PFSK-1 (cell line): Measurements from ENCODE around the gene PARM1.

Source experiments
- FOXP2 ChIP-seq: optimal IDR thresholded peaks from 2 replicates; pipeline ENCODE3; 2011; ENCODE audit warnings: borderline replicate concordance, control low read depth, inconsistent platforms; ENCODE audit not compliant: insufficient read depth; ENCODE audit errors: extremely low read length, extremely low read depth
- POLR2AphosphoS5 ChIP-seq: IDR thresholded peaks from 2 replicates; pipeline ENCODE4 v1.6.1; 2012; ENCODE audit warnings: low read depth, mild to moderate bottlenecking, control low read depth, low read length, moderate library complexity
- TAF1 ChIP-seq: IDR thresholded peaks from 2 replicates; pipeline ENCODE4 v1.6.1; 2012; ENCODE audit warnings: low read length, control low read depth, borderline replicate concordance; ENCODE audit not compliant: insufficient read depth

DNA sequence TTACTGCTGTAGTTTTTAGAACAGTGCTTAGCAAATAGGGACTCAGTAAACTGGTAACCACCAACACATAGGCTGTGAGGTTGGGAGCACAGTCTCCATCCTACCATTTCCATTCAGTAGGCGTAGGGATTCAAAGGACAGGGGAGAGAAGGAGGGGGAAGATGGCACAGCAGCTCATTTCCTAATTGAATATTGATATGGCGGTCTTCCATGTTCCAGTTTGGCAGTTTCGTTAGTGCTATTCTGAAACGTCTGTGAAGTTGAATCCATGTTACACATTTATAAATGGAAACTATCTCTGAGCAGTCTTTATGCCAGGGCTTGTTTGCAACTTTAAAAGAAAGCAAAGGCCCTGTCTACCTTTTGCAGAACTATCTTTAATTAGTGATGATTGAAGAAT is 105.5 kb downstream of the PARM1 start:
- no peak for TF ChIP-seq POLR2AphosphoS5
- no peak for TF ChIP-seq TAF1
- no peak for TF ChIP-seq FOXP2
